ENCODE results near the gene CAMK1.

The CAMK1 gene

DNA sequence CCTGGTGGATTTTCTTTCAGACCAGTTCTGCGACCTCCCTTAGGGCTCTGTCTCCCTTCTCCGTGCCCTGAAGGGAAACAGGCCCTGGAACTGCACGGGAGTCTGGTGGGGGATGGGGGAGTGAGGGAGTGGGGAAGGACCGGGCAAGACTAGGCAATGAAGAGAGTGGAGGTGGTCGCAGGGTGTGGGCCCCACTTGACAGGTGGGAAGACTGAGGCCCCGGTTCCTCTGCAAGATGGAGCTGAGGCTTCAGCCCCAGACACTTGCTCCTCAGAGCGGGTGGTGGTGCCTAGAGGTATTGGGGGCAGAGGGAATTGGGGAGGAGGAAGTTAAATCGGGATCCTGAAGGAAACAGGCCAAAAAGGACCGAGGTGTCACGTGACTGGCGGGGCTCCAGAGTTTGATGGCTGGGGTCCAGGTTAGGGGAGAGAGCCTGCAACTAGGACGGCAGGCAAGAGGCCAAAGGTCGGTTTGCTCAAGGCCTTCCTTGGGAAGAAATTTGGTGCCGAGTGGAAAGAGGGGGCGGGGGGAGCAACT is 597 bp upstream of the CAMK1 start:
- DNase-seq = peak; percentile 79

DNA sequence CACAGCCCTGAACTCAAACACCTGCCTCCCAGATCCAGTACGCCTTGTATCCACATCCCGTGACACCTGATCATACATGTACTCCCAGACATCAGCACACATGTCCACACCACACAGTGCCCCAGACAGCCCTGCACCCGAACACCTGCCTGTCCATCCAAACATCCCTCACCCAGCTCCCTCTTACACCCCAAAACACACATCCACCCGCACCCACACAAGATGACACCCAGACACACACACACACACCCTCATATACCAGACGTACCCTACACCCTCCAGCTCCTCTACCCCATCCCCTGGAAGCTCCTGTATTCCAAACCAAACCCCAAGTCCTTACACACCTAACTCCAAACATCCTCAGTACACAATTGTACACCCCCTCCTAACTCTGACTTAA is 735 bp downstream of the CAMK1 start:
- DNase-seq = no peak

DNA sequence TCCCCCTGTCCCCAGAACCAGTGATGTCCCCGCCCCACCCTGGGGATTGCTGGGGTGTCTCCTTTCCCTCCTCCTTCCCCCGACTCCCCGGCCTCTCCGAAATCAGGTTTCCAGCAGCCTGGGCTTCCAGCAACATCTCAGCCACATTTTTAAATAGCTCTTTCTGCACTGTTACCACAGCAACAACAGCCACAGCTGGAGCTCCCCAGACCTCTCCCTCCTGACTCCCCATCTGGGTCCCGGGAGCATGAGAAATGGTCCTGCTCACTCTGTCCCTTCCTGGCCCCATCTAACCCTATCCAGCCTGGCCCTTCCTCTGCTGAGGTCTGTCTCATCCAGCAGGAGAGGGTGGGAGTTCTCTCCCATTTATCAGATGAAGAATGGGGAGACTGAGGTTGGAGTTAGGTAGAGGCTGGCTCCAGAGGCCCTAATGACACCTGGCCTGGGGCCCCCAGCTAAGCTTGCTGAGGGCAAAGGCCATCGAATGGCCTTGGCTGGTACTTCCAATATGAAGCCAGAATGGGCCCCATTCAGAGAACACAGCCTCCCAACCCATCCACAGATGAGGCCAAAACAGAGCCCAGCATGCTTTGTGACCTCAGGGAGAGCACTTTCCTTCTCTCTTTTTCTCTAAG is 1.5 kb downstream of the CAMK1 start:
- no peak for DNase-seq

DNA sequence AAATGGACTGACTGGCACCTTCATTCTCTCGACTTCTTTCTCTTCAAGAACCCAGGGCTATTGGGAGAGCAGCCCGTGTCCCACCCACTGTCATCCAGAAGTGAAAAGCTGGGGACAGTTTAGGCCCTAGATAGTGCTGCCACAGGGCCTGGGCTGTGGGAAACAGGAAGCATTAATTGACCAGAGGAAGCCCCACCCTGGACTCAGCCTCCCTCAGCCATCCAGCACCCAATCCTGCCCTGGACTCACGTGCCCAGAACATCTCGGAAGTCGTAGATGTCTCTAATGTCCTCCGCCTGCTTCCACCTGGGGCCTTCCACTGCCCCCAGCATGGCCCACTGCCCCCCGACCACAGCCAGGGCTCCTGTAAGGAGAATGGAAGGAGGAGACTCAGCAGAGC is 2.3 kb downstream of the CAMK1 start:
- no peak for DNase-seq

GRCh38 chr3:9765865-9766264 is 3.9 kb downstream of the CAMK1 start:
- no peak for DNase-seq

GRCh38 chr3:9762871-9763270 is 6.9 kb downstream of the CAMK1 start:
- DNase-seq = no peak

- DNase-seq = no peak
Observed at GRCh38 chr3:9761919-9762318, 7.8 kb downstream of the CAMK1 start.

DNA sequence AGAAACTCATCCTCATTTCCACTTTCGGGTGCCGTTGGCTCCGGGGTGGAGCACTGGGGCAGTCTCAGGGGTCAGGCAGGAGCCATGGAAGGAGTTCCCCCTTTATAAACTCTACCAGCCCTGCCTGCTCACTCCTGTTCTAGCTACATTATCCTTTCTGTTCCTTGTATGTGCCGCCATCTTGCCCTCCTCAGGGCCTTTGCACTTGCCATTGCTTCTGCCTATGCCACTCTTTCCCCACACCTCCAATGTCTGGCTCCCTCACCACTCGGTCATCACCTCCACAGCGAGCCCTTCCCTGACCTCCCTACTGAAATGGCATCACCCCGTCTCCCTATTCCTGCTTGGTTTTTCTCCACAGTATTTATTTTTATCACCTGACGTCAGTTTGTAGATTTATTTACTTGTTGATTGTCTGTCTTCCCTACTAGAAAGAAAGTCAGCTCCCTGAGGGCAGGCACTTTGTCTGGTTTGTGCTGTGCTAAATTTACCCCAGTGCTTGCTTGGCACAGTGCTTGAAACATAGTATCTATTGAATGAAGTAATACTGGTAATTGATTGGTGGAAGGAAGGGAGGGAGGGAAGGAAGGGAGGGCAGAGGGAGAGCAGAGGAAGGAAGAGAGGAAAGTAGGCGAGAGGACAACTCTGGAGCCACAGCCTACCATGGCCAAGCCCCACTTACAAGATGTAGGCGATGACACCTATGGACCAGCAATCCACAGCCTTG is 8.8 kb downstream of the CAMK1 start:
- DNase-seq = no peak

DNA sequence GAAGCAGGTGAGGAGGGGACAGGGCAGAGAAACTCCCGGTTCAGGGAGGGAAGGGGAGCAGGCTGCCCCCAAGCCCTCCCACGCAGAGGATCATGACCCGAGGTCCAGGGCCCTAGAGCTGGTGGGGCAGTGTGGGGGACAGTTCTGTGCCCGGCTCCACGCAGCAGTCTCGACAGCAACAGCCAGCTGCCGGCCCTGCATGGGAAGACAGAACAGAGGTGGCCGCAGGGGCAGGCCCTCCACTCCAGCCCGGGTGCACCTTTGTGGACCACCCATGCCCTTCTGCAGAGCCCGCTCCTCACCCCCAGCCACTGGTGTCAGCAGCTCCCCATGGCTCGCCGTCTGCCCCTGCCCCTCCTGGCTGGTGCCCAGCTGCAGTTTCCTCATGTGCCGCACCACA is 12.3 kb downstream of the CAMK1 start:
- no peak for DNase-seq

DNA sequence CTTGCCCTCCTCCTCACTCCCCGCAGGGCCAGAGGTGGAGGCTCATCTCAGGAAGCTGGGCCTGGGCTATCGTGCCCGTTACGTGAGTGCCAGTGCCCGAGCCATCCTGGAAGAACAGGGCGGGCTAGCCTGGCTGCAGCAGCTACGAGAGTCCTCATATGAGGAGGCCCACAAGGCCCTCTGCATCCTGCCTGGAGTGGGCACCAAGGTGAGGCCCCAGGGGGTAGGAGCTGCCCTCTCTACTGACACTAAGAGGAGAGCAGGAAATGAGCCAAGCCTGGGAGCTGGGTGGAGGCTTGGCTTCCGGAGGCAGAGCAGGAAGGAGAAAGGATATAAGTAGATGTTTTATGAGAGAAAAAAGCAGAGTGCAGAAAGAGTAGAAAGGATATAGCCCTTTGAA is 15.1 kb downstream of the CAMK1 start:
- DNase-seq = no peak

DNA sequence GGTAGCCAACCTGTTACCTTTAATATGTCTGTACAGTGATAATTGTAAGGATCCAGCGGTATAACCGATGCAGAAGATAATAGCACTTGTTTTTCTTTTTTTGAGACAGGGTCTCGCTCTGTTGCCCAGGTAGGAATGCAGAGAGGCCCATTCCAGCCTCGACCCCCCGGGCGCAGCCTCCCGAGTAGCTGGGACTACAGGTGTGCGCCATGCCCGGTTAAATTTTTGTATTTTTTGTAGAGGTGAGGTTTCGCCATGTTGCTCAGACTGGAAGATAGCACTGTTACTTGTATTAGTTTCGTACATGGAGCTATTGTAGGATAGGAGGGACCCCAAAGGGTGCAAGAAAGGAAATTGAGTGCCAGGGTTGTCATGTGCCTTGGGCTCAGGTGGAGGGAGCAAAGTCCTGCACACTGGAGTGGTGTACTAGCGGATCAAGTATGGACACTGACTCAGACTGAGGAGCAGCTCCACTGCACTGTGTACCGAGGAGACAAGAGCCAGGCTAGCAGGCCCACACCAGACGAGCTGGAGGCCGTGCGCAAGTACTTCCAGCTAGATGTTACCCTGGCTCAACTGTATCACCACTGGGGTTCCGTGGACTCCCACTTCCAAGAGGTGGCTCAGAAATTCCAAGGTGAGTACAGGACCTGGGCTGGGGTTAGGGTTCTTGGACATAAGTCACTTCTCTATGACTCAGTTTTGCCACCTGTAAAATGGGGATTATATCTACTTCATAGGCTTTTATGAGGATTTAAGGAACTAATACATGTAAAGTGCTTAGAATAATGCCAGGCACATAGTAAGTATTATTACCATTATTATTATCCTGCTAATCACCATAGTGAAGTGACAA is 19.0 kb downstream of the CAMK1 start:
- DNase-seq = no peak

DNA sequence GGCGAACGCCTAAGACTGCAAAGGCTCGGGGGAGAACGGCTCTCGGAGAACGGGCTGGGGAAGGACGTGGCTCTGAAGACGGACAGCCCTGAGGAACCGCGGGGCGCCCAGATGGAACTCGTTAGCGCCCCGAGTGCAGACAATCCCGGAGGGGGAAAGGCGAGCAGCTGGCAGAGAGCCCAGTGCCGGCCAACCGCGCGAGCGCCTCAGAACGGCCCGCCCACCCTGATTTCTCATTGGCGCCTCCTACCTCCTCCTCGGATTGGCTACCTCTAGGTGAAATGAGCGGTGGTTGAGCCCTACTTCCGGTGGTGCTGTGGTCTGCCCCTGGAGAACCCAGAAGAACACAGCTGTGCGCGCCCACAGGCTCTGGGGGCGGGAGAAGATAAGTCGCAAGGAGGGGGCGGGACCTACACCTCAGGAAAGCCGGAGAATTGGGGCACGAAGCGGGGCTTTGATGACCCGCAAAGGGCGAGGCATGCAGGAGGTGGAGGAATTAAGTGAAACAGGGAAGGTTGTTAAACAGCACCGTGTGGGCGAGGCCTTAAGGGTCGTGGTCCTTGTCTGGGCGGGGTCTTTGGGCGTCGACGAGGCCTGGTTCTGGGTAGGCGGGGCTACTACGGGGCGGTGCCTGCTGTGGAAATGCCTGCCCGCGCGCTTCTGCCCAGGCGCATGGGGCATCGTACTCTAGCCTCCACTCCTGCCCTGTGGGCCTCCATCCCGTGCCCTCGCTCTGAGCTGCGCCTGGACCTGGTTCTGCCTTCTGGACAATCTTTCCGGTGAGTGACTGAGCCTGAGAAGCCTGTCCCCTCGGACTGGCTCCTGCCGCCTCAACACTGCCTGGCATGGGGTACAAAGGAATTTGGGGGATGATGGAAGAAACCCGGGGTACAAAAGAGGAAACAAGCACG is 19.8 kb downstream of the CAMK1 start, which contains the start of gene OGG1:
Gene OGG1 (plus strand): TSS at position 308 of the 911 bp plus-strand sequence. CDS start 335 bp downstream, at position 643.
- DNase-seq = peak; percentile 98

DNA sequence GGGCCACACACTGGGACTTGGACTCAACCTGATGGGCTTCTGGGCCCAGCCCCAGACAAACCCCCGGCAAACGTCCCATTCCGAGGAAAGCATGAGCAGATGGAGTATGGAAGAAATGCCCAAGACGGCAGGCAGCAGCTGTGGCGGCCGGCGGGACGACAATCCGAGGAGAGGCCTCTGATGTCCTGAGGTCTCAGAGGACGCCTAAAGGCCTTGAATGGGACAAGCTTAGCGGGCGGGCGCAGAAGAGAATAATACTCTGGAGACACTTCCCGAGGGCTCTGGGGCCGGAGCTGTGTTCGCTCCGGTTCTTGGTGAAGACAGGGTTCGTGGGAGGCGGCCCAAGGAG is 20.5 kb downstream of the CAMK1 start:
- DNase-seq = no peak

GRCh38 chr3:9748031-9748430 is 21.7 kb downstream of the CAMK1 start:
- DNase-seq = no peak

DNA sequence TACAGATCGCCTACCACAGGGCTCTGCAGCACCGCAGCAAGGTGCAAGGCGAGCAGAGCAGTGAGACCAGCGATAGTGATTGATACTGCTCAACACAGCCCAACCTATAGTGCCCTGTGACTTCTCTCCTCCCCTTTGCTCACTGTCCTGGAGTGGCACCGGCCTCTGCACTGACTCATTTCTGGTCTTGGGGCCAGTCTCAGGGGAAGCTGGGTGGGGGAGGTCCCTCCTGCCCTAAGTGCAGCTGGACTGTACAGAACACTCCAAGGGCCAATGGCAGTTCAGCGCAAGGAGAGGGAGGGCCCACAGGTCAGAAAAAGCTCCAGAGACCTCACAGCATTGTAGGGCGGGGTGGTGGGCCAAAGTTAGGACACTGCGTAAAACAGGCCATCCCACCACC is 22.5 kb downstream of the CAMK1 start:
- DNase-seq = no peak

DNA sequence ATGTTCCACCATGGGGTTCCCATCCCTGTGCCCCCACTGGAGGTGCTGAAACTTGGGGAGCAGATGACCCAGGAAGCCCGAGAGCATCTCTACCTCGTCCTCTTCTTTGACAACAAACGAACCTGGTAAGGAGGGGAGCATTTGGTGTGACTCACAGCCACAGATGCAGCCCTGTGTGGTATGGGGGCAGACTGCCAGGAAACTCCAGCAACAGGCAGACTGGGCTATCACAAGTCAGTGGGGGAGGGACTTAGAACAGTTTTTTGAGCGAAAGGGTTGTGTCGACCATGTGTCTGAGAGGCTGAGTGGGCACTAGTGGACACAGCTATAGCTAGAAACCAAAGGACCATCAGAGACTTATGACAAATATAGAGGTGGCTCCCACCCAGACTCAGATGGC is 23.4 kb downstream of the CAMK1 start:
- DNase-seq = no peak

DNA sequence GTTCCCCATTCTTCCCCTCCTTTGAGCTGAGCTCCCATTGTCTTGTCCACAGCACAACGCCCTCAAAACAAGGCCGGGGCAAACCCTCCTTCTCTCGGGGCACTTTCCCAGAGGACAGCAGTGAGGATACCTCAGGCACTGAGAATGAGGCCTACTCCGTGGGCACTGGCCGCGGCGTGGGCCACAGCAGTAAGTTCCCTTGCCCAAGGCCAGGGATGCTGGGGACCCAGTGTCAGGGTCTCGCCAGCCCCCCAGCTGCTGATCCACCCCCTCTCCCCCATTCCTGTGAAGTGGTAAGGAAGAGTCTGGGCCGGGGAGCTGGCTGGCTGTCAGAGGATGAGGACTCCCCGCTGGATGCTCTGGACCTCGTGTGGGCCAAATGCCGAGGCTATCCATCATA is 24.2 kb downstream of the CAMK1 start:
- no peak for DNase-seq

DNA sequence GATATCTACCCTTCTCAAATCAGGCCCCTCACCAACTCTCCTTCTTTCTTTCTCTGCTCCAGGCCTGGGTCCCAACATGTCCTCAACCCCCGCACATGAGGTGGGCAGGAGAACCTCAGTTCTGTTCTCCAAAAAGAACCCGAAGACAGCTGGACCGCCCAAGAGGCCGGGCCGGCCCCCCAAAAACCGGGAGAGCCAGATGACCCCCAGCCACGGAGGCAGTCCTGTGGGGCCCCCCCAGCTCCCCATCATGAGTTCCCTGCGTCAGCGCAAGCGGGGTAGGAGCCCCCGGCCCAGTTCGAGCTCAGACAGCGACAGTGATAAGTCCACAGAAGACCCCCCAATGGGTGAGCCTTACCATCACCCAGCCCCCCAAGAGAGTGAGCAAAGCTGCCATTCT is 25.6 kb downstream of the CAMK1 start:
- DNase-seq = no peak

- DNase-seq = no peak
Observed at GRCh38 chr3:9743548-9743947, 26.2 kb downstream of the CAMK1 start.

DNA sequence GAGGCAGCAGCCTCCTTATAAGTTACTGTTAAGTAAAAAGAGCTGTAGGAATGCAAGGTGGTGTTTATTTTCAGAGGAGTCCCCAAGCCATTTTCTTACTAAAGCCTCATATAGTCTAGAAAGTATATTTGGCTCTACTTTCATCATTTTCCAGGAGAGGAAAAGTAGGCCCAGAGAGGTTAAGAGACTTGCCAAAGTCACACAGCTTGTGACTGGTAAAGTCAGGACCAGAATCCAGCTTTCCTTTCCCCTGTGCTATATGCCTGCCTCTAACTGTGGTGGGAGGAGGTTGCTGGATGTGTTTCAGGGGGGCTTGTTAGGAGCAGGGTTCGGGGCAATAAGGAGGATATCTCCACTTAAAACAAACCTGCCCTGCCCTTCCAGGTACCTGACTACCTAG is 27.2 kb downstream of the CAMK1 start:
- no peak for DNase-seq

- DNase-seq = no peak
Observed at GRCh38 chr3:9739181-9739580, 30.6 kb downstream of the CAMK1 start.

- no peak for DNase-seq
Observed at GRCh38 chr3:9736831-9737230, 32.9 kb downstream of the CAMK1 start.

DNA sequence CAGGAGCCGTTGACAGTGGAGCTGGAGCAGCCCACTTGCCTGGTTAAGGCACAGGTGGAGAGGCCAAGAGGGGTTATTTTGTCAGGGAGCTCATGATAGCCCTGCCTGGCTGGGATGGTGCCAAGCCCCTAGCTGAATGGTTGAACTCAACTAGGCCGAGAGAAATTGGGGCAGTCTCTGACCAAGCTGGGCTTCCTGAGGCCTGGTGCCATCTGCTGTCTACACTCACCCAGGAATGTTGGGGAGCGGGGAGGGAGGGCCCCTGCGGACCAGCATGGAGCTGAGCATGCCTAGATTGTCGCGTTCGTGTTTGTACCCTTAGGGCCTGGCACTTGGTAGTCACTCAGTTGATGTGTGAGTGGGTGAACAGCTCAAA is 37.0 kb downstream of the CAMK1 start:
- no peak for DNase-seq

Data from left hindlimb (tissue), 1 donor.